Middle frontal gyrus (tissue), 1 donor: Measurements from ENCODE around the gene SMPD1.
A peak's percentile ranks its signal among the peaks of the same experiment; 100 is the strongest.

ENCODE experiments used
- DNase-seq: peaks from one replicate; pipeline ENCODE4 v3.0.0-alpha.2; 2015; ENCODE audit warnings: low spot score; ENCODE audit errors: extremely low spot score

Gene SMPD1

DNA sequence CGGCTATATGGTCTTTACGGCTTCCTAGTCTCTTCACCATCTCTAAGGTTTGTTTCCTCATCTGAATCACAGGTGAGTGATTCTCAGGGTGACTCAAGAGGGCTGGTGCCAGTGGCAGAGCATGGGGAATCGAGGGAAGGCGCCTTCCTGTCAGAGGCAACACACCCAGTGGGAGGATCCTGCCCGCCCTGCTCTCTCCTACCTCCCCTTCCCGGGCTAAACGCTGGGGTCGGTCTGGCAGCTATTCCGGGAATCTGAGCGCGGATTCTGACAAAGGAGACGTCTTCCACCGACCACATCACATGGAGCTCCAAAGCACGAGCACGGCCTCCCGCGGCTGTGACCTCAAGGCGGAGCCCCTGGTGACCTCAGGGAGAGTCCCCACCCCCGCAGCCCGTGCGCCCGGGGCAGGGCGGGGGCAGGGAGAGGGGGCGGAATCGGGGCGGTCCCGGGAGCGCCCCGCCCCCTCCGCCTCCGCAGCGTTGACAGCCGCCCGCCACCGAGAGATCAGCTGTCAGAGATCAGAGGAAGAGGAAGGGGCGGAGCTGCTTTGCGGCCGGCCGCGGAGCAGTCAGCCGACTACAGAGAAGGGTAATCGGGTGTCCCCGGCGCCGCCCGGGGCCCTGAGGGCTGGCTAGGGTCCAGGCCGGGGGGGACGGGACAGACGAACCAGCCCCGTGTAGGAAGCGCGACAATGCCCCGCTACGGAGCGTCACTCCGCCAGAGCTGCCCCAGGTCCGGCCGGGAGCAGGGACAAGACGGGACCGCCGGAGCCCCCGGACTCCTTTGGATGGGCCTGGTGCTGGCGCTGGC is at the start of gene SMPD1:
Gene SMPD1 (plus strand): TSS at position 570 of the 813 bp plus-strand sequence. CDS start 125 bp downstream, at position 695.
- DNase-seq: peak; percentile 67

DNA sequence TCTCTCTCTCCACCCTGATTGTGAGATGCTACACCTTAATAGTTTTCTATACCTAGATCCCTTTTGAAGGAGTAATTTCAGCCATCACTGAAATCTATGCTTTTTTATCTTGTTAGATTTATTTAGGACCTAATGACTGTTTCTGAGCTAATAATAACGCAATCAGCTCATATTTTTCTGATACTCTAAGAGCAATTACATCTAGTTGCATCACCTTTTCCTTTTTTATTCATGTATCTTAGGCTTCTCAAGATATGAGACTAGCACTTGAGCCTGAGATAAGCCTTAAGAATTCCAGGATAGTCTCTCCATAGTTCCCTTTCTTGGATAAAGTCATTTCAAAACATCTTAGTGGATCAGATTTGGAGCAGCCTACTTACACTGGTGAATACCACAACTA is 44.9 kb upstream of the SMPD1 start:
- DNase-seq: no peak

DNA sequence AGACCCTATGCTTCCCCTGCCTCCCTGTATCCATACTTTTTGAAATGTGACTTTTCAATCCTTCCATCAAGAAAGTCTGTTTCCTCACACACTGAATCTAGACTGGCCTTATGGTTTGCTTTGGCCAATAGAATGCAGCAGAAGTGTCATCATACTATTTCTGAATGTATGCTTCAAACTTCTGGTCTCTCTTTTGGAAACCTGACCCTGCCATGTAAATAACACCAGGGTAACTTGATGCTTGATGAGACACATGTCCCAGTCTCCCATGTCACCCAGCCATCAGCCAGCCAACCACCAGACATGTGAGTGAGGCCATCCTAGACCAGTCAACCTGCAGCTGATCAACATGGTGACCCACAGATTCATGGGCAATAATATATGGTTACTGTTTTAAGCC is 40.2 kb upstream of the SMPD1 start:
- DNase-seq: no peak

DNA sequence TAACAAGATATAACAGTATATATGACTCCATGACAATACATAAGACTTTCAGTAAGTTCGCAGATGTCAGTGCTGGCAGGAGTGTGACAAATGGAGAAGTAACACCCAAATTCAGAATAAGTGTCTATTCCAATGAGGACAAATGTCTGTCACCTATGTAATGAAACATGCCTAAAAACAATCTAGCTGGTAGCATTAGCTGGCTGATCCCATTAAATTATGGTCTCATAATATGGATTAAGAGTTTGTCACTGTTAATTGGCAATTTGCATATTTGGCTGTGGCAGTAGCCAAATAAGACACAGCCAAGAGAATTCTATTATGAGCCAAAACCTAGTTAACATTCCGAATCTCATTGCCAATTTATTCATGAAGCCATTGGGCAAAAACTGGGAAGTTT is 39.8 kb upstream of the SMPD1 start:
- no peak for DNase-seq

DNA sequence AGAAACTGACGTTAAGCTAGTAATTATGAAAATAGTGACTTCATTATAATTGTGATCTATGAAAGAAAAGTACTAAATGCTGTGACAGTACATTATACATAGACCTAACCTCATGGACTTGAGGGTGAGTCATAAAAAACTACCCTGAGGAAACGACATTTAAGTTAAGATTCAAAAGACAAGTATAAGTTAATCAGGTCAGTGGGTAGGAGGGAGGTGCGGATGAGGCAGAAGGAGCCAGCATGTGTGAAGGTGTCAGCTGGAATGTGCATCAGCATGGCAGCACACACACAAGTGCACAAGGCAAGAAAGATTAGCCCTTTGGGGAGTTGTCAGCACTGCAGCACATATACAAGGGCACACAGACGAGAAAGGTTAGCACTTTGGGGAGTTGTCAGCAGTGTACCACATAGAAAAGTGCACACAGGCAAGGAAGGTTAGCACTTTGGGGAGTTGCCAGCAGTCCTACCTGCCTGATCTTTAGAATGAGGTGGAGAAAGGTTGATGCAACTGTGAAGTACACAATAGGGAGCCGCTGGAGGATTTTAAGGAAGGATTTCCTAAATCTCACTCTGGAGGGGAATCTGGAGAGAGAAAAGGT is 38.4 kb upstream of the SMPD1 start:
- no peak for DNase-seq

DNA sequence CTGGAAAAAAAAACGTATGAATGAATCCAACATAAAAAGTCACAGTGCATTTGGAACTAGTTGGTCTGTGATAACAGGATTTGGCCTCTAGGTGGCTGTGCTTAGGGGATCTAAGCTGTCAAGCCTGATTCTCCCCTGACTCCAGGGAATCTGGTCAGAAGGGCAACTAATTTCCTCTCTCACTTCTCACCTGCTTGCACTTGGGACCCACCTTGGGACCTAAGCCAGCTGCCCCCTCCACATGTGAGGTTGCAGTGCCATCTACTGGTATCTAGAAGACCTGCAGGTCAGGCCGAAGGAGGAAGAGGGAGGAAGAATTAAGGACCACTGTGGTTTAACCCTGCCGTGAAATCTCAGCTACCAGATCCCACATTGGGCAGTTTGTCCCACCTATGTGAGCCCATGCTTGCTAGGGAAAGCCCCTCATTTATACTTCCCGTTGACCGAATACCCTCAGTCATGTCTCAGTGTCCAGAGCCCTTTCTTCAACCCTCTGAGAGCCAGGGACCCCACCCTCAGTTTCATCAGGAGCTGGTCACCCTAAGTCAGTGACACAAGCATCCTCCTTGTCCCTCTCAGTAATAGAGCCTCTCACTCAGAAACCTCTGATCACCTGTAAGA is 36.8 kb upstream of the SMPD1 start:
- DNase-seq: no peak

DNA sequence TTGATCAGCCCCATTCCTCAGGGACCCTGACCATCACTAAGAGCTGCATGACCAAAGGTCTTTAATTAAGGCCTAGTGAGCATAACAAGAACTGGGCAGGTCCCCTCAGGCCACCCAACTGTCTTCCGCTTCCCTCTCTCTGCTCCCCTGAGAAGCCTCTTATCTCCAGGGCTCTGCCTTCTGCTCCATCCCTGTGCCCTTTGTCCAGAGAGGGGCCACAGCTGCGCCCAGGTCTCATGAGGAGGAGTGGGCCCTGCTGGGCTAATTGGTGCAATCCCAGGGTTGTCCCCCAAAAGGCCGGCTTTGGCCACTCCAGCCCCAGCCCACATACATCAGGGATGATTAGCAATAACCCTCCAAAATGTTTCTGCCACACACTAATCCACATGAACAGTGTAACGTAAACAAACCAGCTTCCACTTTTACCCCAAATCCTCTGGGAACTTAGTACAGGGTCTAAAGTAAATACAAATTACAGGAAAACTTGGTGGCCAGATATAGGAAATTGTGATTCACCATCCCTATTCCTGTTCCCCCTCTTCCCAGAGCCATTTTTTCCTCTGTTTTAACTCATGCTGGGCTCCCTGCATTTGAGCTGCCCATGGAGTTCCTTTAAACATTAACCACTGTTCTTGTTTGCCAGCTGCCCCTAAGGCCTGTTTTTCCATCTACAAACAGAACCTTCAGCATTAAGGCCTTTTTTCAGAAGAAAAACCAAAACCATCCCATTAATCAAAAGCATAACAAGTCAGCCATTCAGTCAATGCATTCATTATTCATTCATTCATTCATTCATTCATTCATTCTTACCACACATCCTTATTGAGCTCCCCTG is 35.4 kb upstream of the SMPD1 start:
- no peak for DNase-seq

DNA sequence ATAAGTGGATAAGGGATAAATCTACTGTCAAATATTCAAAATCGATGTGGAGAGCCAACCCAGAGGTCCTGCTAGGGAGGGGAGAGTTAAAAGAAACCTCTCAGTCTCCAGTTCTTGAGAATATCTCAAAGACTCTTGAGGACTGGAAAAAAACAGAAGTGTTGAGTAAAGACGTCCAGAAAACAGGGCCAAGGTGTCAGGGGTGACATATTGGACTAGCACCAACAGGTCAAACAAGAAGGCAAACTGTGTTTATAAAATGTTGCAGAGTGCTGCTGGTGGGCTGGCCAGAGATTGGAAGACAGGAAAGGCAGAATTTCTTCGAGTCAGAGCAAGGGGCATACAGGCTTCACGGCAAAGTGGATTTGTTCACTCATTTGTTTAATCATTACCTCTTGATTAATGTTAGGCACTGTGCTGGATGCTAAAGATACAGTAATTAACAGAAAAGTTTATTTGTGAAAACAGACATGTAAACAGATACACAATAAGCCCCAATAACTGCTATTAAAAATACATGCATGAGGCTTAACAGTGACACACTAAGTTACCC is 33.7 kb upstream of the SMPD1 start:
- no peak for DNase-seq

DNA sequence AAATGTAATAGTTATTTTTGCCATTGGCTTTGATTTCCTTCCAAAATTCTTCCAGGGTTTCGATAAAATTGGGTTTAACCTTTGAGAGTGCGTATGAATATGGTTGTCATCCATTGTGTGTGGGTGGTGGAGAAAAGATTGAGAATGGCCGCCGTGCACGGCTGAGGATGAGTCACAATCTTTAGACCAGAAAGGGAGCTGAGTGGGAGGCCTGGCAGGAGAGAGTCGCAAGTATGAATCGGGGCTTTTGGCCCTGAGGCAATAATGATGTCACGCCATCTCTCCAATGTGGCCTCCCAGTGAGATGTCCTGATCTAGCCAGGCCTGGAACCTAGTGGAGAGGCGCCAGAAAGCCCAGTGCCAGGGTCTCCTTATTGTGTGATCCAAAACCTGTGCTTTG is 33.1 kb upstream of the SMPD1 start:
- DNase-seq: peak; percentile 53

DNA sequence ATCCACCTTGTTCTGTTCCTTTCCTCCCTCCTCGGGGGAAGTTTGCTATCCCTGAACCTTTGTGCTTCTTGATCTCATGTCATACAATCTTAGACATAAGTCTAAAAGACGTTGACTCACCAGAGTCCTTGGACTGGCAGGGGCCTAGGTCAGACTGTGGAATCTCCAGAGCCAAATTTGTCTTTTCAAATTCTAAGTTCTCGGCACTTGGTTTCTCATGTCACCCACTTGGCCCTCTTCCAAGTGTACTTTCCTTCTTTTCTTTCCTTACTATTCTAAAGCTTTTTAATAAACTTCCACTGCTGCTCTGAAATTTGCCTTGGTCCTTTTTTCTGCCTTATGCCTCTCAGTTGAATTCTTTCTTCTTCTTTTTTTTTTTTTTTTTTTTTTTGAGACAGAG is 30.1 kb upstream of the SMPD1 start:
- DNase-seq: no peak

DNA sequence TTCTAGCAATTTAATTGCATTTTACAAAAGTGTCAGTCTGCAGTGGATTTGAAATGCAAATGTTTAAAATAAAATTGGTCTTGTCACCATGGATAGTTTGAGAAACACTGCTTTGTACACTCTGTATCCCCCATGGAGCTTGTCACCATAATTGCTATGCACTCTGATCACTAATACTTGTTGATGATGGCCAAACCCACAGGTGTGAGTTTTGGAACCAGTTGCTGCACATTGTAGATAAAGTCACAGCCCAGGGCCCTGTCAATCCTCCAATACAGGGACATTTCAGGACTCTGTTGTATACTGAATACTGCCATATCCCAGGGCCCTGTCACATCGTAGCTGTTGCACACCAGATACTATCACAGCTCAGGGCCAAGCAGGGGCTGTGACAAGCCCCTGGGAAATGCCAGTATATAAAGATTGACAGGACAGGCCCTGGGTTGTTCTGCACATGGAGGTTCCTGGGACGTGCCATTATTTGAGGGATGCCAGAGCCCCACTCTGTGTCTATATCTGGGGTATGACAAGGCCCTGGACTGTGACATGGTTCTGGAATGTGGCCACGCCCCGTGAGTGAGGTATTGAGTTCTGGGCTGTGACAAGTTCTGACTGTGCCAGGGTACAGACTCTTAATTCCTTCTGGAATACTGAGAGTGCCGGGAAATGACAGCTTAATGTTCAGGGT is 27.9 kb upstream of the SMPD1 start:
- DNase-seq: no peak

DNA sequence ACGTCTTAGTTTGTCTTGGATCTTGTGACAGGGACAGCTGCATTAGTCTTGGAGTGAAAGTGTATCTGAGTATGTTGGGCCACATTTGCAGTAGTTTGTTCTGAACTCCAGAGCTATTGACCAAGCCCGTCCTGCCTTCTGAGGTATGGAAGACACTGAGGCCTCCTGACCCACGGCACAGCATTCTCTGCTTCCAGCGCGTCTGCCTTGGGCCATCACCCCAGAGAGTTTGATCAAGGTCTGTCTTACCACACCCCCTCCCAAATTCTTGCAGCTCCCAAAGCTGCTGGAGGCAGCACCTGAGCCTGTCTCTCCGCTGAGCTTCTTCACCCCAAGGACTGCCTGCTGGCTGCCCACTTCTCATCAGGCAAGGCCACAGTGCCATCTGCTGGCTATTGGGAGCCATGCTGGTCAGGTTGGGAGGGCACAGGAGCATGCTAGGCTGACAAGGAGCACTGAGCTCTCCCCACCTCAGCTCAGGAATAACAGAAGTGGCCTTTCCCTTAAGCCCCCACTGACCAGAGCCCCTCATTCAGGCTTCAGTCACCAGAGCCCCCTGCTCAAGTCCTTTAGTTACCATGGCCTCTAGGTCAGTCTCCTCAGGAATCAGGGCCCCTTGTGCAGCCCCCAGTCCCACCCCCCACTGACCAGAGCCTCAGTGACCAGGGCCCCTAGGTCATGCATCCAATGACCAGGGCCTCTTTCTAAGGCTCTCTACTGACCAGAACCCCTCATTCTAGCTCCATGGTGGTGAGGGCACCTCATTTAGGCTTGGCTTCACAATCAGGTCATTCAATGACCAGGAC is 27.2 kb upstream of the SMPD1 start:
- peak; percentile 76 for DNase-seq

DNA sequence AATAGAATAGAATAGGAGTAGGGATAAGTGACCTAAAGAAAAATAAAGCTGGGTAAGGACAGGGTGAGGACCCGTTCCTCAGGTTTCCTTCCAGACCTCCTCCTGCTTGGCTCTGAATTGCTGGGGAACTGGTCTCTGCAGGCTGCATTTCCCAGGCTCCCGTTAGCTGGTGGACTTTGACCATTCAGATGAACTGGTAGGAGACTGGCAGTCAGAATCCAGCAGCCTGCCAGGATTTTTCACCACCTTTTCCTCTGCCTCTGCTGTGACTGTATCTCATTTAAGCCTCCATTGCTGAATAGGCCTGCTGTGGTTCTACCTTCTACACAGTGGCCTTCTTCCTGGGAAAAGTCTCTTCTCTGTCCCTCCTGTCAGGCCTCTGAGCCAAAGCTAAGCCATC is 24.6 kb upstream of the SMPD1 start:
- no peak for DNase-seq

DNA sequence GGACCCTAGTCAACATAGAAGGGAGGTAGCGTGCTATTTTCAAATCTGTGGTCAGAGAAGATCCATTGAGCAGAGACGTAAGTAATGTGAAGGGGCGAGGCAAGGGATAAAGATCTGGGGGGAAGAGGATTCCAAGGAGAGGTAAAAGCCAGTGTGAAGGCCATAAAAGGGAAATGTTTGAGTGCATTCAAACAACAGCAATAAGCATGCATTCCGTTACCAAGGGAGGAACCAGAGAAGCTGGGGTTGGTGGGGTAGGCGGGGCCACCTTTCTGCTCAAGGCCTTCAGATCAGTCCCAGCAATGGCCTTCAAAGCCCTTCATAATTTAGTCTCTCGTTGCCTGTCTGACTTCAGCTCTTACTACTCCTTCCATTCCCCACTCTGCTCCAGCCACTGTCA is 18.4 kb upstream of the SMPD1 start:
- no peak for DNase-seq

DNA sequence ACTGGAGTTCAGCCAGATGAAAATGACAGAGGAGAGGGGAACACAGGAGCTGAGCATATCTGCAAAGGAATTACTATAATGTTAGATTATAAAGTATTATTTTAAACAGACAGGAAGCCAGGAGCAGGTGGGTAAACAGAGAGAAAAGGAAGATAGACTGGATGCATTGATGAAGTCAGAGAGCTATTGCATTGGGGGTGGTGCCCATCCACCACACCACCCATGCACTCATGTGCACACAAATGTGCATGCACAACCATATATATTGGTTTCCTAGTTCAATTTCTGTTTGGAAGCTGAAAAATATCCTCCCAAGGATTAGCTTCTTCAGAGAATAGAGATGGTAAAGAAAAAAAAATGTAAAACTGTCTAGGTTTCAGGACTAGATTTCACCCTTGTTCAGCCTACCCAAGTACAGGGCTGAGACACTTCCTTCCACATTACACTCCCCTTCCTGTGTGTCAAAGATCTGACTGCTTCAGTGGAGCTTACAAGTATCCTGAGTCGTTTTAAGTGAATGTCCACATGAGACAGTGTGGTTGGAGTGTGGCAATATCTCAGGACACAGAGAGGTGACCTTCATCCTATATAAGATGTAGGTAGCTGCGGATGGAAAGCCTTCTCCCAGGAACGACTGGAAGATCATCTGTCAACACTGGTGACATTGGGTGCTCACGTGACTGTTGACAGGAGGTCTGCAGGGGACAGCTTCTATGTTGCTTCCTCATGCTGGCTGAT is 12.2 kb upstream of the SMPD1 start:
- DNase-seq: no peak

DNA sequence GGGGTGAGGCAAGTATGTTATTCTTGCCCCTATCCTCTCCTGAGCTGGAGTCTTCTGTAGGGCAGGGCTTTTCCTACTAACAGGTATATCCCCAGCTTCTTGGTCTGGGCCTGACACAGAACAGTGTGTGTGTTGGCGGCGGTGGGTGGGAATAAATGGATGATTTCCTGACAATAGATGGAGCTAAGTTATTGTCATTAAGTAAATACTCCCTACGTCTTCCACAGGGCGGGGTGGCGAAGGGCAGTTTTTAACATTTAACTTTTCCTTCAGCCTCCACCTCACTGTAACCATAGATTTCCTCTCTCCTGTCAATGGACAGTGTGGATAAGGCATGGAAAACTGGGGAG is 11.7 kb upstream of the SMPD1 start:
- DNase-seq: no peak

DNA sequence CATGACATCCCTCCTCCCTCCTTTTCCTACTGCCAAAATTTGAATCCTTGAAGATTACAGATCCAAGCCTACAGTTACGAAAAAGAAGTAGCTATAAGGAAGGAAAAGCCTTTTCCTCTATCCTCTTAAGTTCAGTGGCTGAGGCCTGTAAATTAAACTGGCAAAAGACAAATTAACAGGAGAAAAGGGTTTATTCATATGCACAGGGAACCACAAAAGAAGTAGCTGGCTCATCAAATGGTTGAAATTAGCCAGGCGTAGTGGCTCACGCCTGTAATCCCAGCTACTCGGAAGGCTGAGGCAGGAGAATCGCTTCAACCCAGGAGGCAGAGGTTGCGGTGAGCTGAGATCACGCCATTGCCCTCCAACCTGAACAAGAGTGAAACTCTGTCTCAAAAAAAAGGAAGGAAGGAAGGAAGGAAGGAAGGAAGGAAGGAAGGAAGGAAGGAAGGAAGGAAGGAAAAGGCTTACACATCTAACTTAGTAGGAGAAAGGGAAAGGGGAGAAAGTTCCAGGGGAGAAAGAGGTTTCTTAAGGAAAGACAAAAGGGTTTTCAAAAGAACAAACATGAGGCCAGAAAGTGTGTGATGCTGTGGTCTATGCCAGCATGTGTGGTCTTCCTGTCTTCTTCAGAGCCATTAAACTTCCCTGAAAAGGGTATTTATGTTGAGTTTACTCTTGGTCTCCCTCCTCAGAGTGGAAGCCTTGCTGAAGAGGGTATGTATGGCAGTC is 5.1 kb upstream of the SMPD1 start:
- no peak for DNase-seq

DNA sequence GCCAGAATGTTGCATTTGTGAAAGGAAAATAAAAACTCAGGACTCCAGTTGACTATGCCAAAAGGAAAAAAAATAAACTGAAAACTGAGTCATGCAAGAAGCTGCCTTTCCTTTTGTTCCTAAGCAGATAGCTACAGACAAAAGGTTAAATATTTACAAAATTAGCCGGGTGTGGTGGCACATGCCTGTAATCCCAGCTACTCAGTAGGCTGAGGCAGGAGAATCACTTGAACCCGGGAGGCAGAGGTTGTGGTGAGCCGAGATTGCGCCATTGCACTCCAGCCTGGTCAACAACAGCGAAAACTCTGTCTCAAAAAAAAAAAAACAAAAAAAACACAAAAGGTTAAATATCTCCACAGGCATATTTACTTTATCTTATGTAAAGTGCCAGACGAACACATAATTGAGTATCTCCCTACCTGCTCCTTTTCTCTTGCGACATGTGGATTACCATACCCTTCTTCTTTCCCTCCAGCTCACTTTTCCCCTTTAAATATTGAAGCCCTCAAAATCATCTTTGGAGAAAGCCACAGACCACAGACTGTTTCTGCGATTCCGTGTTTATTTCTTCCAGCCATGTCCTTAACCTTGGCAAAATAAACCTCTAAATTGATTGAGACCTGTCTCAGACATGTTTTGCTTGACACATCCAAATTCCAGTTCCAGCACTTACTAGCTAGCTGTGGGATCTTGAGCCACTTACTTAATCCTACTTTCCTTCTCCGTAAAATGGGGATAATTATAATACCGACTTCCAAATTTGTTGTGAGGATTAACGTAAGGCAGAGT is 2.3 kb upstream of the SMPD1 start:
- DNase-seq: no peak
